ENCODE results near the gene SOCS7.

- TF ChIP-seq EZH2 (IDR thresholded peaks at IDR 0.05; ENCODE audit: borderline replicate concordance) (no peak), CTCF (IDR thresholded peaks at IDR 0.05; ENCODE audit: poor library complexity) (no peak), EZH2phosphoT487 (IDR thresholded peaks at IDR 0.05; ENCODE audit: low read depth, severe bottlenecking, unreplicated experiment) (no peak)
Observed at GRCh38 chr17:38342886-38343607, 8.6 kb upstream of the SOCS7 start.

Measured in hepatocyte (in vitro differentiated cells).